ENCODE results near the gene BARHL1.

DNA sequence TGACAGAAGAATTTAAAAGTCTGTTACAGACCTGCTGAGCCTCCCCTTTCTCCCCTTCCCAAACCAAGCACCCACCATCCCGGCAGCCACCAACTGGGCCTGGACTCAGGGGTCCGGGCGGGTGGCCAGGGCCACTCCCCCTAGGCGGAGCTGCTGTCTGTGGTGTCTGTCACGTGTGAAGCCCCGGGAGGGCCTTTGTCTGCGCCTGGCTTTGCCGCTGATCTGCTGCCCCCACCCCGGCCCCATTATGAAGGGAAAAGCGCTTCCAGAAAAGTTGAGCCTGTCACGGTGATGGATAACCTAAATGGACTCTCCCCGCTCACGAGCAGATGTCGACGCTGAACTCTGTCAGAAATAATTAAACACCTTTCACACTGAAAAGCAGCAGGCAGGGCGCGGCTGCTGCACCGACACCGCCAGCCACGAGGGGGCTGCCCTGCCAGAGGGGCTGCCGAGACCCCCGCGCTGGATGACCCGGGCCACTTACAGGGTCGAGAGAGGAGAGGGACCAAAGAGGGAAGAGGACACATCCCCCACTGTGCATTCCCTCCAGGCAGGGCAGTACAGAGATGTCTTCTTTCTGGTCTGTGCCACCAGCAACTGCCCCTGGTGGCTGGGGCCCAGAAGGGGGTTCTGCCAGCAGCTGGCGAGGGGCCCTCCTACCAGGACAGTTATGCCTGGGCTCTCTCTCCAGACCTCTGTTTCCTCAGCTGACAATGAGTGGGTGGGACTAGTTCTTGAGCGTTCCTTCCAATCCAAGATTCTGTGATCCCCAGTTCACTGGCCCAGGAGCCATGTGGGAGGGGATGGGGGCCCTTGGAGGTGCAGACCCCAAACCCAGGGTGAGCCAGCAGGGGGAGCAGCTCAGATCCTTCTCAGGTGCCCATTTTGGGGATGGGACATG, 36.0 kb upstream of the BARHL1 start:
- TF ChIP-seq, protein P1, sequence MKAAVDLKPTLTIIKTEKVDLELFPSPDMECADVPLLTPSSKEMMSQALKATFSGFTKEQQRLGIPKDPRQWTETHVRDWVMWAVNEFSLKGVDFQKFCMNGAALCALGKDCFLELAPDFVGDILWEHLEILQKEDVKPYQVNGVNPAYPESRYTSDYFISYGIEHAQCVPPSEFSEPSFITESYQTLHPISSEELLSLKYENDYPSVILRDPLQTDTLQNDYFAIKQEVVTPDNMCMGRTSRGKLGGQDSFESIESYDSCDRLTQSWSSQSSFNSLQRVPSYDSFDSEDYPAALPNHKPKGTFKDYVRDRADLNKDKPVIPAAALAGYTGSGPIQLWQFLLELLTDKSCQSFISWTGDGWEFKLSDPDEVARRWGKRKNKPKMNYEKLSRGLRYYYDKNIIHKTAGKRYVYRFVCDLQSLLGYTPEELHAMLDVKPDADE (IDR thresholded peaks at IDR 0.05) = no peak
- TF ChIP-seq, protein P2, sequence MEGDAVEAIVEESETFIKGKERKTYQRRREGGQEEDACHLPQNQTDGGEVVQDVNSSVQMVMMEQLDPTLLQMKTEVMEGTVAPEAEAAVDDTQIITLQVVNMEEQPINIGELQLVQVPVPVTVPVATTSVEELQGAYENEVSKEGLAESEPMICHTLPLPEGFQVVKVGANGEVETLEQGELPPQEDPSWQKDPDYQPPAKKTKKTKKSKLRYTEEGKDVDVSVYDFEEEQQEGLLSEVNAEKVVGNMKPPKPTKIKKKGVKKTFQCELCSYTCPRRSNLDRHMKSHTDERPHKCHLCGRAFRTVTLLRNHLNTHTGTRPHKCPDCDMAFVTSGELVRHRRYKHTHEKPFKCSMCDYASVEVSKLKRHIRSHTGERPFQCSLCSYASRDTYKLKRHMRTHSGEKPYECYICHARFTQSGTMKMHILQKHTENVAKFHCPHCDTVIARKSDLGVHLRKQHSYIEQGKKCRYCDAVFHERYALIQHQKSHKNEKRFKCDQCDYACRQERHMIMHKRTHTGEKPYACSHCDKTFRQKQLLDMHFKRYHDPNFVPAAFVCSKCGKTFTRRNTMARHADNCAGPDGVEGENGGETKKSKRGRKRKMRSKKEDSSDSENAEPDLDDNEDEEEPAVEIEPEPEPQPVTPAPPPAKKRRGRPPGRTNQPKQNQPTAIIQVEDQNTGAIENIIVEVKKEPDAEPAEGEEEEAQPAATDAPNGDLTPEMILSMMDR (conservative IDR thresholded peaks at IDR 0.05; ENCODE audit: low read depth in 2 of 2) = peak; percentile 74 to 78
- TF ChIP-seq EZH2phosphoT487 (IDR thresholded peaks at IDR 0.05; ENCODE audit: unreplicated experiment) (no peak), ZNF331 (CRISPR knock-in tag; IDR thresholded peaks at IDR 0.05; ENCODE audit: low read depth) (no peak), JUNB (IDR thresholded peaks at IDR 0.05; ENCODE audit: unreplicated experiment) (no peak), CREB1 (CRISPR knock-in tag; IDR thresholded peaks at IDR 0.05; ENCODE audit: low read depth) (no peak), EZH2 (IDR thresholded peaks at IDR 0.05; ENCODE audit: low read depth, unreplicated experiment) (no peak), POLR2AphosphoS5 (IDR thresholded peaks at IDR 0.05; ENCODE audit: low read depth) (0 out of 2 replicates have a peak, but pooled peaks have one; percentile 23), ZNF114 (CRISPR knock-in tag; IDR thresholded peaks at IDR 0.05) (no peak), STAT1 (IDR thresholded peaks at IDR 0.05; ENCODE audit: unreplicated experiment) (no peak), NANOG (IDR thresholded peaks at IDR 0.05; ENCODE audit: borderline replicate concordance) (no peak)
- TF ChIP-seq, protein P3, sequence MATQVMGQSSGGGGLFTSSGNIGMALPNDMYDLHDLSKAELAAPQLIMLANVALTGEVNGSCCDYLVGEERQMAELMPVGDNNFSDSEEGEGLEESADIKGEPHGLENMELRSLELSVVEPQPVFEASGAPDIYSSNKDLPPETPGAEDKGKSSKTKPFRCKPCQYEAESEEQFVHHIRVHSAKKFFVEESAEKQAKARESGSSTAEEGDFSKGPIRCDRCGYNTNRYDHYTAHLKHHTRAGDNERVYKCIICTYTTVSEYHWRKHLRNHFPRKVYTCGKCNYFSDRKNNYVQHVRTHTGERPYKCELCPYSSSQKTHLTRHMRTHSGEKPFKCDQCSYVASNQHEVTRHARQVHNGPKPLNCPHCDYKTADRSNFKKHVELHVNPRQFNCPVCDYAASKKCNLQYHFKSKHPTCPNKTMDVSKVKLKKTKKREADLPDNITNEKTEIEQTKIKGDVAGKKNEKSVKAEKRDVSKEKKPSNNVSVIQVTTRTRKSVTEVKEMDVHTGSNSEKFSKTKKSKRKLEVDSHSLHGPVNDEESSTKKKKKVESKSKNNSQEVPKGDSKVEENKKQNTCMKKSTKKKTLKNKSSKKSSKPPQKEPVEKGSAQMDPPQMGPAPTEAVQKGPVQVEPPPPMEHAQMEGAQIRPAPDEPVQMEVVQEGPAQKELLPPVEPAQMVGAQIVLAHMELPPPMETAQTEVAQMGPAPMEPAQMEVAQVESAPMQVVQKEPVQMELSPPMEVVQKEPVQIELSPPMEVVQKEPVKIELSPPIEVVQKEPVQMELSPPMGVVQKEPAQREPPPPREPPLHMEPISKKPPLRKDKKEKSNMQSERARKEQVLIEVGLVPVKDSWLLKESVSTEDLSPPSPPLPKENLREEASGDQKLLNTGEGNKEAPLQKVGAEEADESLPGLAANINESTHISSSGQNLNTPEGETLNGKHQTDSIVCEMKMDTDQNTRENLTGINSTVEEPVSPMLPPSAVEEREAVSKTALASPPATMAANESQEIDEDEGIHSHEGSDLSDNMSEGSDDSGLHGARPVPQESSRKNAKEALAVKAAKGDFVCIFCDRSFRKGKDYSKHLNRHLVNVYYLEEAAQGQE (IDR thresholded peaks at IDR 0.05; ENCODE audit: unreplicated experiment) = no peak
